NCI-H526 (cell line): ENCODE measurements around the gene B3GALT2.
A peak's percentile ranks its signal among the peaks of the same experiment; 100 is the strongest.
"Not testable (repeated sequence)": the region's sequence is repeated elsewhere in the genome, so short reads cannot be mapped to it uniquely, and the experiment has no call there.

ENCODE experiments used
- DNase-seq, 2 experiments: peaks; one replicate each; lab custom pipeline; 2025; lab: John Stamatoyannopoulos, UW

B3GALT2 gene, protein sequence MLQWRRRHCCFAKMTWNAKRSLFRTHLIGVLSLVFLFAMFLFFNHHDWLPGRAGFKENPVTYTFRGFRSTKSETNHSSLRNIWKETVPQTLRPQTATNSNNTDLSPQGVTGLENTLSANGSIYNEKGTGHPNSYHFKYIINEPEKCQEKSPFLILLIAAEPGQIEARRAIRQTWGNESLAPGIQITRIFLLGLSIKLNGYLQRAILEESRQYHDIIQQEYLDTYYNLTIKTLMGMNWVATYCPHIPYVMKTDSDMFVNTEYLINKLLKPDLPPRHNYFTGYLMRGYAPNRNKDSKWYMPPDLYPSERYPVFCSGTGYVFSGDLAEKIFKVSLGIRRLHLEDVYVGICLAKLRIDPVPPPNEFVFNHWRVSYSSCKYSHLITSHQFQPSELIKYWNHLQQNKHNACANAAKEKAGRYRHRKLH

DNA sequence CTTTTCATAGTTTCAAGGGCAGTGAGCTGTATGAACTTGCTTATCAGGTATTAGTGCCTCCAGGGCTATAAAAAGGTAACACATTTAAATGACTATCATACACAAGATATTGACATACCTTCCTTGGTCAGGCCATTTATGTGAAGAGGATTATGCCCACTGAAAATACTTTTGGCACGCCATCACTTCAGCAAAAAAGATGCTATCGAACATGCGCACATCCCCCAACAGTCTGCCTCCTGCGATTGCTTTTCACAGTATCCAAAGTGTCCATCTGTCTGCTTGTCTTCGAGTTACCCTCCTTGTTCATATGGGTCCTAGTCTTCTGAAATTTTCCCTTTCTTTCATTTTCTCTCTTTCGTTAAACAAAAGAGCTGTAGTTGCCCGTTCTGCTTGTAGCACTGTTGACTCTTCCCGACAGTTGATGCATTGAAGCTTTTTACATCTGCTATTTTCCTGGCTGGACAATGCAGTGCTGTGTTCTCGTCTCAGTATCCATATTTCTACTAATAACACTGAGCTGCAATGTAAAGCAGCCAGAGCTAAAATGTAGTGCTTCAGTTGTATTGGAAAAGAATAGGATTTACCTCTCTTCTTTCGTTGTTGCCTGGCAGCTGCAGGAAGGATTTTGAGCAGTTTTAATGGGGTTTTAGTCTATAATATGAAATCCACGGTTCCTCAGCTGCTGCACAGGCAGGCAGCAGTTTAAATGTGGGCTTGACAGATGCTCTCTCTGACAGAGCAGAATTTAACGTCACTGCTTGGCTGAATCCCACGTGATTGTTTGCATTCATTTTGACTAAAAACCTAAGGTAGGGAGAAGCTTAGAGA is at the start of gene B3GALT2:
Gene B3GALT2, minus strand, starts transcription at position 713 of the 831 bp plus-strand sequence. CDS start 5,051 bp downstream, outside the sequence.
- DNase-seq = peak; percentile 64 to 74

DNA sequence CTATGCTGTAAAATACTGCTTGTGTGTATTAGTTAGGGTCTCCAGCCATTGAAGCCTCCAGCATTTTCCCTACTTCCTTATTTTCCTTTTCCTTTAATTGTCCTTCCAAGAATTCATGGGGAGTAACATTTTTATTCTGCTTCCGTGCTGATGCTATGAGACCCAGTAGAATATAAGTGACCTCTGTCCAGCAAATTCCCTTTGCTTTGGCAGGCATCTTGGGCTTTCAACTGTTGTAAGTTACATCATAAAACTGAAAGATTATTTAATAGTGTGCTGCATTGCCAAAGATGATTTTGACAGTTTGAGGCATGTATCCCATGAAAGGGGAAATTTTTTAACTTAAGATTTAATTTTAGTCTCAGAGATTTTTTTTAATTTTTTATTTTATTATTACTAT is 48.1 kb upstream of the B3GALT2 start:
- DNase-seq = no peak

DNA sequence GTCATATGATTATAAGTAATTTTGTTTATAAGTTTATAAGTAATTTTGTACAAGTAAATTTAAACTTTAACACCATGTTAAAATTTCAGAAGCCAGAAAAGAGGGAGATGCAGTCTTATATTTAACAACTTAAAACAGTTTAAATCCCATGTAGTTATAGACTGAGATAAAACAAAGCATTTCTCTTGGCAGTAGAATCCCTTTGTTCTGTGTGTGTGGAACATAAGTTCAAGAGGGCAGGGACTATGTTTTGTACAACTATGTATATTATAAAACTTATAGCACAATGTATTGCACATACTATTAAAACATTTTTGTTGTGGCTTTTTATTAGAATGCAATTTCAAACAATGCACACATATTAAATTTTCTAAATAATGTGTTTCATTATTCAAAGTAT is 44.7 kb upstream of the B3GALT2 start:
- not testable (repeated sequence) for DNase-seq

DNA sequence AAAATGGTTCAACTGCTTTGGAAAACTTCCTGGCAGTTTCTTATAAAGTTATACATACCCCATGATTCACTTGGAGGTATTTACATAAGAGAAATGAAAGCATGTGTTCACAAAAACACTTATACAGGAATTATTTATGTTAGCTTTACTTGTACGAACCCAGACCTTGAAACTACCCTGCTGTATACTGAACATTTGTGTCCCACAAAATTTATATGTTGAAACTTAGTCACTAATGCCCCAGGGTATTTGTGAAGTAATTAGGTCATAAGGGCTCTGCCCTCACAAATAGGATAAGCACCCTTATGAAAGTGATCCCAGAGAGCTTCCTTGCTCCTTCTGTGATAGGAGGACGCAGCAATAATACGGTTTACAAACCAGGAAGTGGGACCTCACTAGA is 42.7 kb upstream of the B3GALT2 start:
- no peak for DNase-seq

DNA sequence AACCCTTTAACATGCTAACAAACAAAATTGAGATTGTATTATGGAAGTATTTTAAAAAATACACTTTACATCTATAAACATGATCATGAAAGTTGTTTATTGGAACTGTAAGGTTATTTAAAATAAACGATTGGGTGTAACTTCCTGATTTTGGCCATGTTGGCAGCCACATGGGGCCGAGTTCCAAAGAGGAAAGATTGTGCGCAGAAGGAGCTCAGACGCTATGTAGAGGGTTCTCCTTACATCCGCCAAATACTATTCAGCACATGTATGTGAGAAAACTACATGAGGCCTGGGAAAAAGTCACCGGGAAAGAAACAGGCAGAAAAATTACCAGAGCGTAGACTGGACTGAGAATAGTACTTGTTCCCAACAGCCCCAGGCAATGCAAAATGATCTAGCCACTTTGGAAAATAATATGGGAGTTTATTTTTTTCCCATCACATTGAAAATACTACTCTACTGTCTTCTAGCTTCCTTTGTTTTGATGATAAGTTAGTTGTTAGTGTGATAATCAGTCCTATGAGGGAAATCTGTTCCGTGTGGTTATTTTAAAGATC is 35.7 kb upstream of the B3GALT2 start:
- DNase-seq = no peak

DNA sequence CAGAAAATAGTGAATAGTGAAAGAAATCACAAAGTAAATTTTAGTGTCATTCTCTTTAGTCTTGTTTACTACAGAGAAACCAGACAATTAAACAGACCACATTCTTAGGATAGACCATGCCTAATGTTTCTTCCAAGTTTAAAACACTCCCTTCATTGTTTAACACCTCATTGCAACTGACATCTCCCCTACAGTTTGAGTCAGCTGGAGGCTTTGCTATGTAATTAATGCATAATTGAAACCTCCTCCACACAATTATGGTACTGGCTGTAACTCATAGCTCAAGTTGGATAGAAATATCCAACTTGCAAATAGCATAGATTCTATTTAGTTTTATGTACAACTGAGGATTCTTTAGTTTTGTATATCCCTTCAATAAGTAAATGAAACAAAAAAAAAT is 35.2 kb upstream of the B3GALT2 start:
- DNase-seq = no peak

DNA sequence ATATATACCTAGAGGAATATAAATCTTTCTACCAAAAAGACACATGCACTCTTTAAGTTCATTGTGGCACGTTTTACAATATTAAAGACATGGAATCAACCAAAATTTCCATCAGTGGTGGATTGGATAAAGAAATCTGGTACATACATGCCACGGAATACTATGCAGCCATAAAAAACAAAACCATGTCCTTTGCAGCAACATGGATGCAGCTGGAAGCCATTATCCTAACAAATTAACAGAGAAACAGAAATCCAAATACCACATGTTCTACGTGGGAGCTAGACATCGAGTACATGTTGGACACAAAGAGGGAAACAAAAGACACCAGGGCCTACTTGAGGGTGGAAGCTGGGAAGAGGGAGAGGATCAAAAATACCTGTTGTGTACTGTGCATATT is 33.0 kb upstream of the B3GALT2 start:
- no peak for DNase-seq

DNA sequence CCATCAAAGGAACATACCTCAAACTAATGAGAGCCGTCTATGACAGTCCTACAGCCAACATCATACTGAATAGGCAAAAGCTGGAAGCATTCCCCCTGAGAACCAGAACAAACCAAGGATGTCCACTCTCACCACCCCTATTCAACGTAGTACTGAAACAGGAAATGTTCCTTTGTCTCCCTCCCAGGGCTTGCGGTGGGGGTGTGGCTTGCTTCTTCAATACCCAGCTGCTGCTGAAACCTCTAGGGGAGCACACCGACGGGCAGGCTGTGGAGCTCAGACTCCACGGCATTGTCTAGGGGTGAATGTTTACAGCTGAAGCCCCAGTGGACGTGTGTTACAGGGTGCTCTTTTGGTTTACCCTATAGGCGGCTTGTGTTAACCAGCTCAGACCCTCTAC is 30.5 kb upstream of the B3GALT2 start:
- DNase-seq = no peak

DNA sequence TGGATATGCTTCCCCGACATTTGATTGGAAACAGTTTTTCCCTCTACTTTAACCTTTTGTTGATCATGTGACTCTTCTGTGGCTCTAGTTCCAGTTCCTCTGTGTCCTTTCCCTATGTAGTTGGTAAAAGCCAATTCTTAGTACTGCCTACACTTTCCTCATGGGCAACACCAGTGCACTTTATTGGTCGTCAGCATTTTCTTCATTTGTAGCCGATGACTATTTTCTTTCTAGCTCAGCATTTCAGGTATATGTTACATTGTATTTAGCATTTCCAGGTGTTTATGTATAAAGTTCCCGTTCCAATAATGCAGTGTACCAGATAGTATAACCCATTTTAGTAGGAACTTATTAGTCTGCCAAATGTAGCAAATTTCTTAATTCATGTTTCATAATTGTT is 27.6 kb upstream of the B3GALT2 start:
- no peak for DNase-seq

DNA sequence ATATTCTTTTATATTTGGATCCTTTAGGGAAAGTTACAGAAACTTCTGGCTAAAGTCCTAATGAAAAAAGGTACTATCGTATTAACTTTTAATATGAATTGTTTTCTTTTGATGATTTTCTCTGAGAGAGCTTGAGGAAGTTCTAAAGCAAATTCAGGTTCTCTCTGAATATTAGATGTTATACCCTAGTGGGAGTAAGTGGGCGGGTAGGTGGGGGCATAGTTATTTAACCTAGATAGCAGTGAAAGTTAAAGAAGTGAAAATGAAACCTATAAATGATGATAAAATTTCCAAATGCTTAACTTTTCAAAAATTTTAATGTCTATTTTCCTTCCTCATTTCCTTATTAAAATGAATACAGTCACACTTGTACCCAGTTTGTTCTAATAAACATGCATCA is 26.2 kb upstream of the B3GALT2 start:
- DNase-seq = no peak

DNA sequence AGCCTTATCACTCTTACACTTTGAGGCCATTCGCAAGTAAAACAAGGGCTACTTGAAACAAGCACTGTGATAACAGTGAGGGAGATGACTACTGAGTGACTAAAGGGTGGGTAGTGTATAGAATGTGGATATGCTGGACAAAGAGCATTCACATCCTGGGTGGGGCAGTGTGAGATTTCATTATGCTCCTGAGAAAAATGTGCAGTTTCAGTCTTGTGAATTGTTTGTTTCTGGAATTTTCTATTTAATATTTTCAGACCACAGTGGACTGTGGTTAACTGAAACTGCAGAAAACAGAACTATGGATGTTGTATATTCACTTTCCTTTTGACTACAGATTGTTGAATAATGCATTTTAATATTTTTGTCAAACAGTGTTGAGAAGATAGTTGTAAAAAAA is 25.1 kb upstream of the B3GALT2 start:
- no peak for DNase-seq

DNA sequence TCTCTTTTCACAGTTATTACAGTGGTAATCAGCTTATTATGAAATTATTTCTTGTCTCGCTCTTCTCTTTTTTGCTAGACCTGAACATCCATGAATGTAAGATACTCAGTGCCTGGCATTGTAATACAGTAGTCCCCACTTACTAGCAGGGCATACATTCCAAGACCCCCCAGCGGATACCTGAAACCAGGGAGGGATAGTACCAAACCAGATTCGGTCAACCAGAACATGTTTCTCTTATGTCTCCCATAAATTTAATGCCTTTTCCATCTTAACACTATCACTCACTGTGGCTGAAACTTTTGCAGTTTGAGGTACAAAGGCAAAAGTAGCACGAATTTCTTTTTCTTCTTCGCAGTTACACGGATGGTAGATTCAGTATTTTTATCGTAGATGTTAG is 24.6 kb upstream of the B3GALT2 start:
- DNase-seq = no peak

DNA sequence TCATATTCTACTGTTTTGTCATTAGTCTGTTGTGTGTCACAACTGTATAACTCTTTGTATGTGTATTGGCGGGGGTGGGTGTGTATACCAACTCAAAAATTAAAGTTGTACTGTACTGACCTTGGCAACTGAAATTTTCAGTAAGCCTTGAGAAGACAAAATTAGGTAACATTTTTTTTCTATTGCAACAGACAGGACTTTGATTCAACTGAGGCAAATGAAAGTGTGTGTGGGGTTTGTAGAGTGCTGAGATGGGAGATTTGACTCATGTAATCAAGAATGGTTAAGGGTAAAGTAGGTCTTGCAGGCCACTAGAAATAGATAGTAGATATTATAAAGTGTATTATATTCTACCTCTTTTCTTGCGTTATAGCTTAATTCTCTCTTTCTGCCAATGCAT is 14.6 kb upstream of the B3GALT2 start:
- no peak for DNase-seq

DNA sequence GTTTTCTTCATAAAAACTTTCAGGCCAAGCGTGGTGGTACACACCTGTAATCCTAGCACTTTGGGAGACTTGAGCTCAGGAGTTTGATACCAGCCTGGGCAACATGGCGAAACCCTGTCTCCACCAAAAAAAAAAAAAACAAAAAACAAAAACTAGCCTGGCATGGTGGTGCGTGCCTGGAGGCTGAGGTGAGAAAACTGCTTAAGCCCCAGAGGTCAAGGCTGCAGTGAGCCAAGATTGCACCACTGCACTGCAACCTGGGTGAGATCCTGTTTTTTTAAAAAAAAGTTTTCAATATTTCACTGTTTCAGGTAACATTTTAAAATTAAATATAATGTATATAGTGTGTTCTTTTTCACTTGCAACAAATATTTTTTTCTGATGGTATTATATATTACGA is 13.5 kb upstream of the B3GALT2 start:
- no peak for DNase-seq

DNA sequence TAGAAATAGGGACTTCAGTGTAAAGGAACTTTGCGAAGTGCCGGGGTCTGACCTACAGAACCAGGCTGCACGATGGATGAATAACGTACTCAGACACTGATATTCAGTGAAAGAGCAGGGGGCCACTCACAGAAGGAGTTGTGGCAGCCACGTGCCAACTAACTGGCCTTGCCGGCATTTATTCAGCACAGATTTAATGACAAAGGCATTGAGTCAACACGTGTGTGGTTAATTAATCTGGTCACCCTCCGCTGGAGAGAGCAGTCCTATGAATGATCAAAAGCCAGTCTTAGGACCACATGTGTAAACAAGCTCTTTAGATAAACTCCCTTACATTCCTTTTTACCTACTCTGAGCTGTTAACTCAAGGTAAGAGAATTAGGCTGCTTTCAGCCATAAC is 6.2 kb upstream of the B3GALT2 start:
- no peak for DNase-seq

DNA sequence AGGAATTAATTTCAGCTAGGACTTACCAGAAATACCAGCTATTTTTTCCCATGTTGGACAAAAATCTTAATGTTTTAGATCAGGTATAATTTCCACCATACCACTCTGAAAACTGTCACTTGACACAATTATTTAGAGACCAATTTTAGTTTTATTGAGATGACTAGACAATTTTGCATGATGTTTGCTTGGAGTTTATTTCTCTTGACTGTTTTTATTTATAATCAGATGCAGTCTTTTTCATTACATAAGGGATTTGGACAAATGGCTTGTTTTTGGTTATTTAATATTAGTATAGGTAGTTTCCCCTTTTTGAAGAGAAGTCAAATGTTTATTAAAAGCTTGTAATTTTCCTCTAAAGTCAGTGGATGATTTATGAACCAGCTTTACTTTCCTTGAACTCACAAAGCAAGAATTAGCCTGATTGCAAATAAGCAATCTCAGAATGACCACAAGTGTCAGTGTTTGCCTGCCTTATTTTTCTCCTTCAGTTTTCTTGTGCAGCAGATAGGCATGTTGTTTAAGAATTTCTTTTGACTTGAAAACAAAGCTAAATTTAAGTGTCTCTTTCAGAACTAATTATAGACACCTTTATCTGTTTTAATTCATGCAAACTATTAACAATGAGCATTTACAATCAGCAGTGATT is 3.8 kb upstream of the B3GALT2 start:
- DNase-seq = no peak

DNA sequence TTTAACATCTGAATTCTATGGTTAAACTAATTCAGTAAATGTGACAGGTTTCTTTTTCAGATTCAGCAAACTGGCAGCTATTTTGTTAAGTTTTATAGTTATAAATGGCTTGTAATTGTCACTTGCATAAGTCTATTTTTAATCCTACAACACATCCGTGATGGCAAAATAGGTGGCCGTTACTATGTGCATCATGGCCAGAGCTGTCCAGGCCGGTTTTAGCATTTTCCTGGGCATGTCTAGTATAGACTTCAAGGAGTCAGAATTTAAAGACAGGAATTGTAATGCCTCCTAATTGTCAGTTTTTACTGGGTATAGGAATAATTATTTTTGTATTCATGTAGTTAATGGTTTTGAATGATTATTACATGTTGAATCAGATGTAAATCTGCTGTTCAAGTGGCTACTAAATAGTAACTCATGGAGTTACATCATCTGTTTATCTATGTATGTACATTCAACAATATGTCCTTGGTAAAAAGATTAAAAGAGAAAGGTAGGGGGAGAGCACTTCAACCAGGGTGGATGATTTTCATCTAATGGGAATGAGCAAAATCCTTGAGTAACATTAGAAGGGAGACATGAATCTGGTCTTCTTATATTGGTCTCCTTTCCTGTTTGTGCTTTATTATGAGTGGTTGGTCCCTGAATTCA is 3.2 kb upstream of the B3GALT2 start:
- no peak for DNase-seq

DNA sequence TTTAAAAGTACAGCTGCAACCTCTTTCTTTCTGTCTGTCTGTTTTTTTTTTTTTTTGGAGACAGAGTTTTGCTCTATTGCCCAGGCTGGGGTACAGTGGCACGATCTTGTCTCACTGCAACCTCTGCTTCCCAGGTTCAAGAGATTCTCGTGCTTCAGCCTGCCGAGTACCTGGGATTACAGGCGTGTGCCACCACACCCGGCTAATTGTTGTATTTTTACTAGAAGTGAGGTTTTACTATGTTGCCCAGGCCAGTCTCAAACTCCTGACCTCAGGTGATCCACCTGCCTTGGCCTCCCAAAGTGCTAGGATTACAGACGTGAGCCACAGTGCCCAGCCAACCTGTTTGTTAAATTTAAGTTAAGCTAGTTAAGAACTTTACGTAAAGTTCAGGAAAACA is 2.5 kb upstream of the B3GALT2 start:
- not testable (repeated sequence) for DNase-seq

DNA sequence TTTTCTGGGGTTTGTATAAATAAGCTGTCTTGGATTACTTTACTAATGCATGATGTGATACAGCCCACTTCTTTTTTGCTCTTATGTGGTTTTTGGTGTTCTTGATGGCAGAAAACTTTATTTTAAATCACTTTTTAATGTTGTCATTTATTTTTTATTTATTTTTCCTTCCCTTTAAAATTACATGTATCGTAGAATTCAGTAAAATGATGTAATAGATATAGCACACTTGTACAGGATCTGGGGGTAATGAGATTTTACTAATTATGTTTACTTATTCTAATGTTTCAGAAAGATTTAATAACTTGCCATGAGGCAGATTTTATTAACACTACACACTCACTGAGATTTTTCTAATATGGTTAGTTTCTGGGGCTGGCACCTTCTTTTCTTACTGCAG is 701 bp upstream of the B3GALT2 start:
- no peak for DNase-seq

DNA sequence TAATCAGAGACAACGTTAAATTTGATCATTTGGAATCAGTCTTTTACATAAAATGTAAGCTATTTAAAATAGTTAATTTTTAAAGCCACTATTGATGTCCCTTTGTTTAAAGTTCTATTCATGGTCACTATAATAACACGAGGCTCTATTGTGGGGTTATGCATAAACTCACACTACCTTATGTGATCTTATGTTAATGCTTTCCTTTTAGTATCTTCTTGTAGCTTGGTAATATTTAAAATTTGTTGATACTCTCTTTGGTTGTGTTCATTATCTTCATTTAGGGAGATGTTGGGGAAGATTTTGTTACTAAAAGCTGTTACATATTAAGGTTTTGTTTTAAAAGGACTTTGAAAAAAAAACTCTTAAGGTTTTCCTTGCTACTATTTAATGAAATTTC is 1.2 kb downstream of the B3GALT2 start:
- DNase-seq = no peak

DNA sequence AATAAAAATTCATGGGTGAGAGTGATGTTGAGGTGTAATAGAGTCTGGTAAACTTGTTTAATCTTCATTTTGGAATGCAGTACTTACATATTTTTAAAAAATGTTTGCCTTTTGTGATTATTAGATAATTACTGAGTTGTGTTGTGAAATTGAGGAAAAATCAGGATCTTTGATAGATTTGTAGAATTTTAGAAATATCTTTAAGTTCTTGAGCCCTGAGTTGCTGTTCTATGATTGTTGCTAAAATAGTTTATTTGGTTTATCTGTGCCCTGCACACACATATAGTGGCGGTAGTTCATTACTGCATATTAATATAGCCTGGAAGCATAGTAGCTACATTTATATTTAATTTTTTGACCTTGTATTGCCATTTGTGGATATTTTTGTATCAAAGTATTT is 1.6 kb downstream of the B3GALT2 start:
- DNase-seq = no peak
